Measurements from ENCODE around the gene UCMA.

The UCMA gene

DNA sequence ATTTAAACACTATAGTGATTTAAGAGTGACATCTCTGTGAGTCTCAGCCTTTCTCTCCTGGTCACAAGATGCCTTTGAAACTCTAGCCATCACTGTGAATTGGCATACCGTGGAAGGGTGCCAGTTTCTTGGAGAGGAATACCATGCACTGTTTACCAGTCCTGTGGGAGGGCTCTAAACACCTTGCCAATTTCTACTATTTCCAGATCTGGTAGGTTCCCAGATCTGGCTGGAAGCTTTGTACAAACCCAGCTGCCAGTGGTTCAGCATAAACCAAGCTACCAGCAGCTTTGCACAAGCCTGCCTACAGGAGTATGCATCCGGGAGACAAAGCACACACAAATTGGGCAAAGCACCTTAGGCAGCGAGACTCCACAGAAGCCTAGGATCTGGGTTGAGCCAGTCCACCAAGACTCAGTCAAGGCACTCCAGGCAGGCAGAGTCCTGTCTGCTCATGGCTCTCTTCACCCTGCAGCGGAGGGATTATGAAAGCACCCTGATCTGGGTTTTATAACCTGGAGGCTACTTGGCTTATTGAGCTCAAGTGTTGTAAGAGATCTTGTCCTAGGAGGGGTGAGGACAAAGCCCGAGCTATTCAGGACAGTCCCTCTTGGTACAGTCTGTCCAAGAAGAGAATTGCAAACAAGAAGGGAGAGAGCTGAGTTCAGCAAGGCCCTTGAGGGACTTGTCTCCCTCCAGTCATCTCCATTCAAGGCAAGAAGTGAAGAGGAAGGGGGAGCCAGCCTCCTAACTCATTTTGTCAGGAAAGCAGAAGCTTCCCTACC lies 49.3 kb downstream of the UCMA start:
- no peak for DNase-seq

DNA sequence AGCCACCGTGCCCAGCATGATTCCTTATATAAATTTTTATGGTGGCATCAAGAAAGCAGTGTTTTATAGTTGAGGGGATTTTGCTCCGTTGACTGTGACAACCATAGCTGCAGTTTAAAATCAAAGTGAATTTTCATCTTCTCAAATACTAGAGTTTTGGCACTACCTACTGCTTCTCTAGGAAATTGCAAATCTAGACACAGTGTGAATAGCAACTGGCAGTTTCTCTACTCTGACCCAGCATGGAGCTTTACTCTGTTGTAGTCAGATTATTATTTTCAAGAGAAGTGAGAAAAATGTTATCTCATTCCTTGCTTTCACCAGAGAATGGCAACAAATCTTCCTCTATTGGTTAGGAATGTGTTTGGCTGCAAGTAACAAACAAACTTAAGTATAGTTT lies 49.9 kb downstream of the UCMA start:
- DNase-seq: no peak

DNA sequence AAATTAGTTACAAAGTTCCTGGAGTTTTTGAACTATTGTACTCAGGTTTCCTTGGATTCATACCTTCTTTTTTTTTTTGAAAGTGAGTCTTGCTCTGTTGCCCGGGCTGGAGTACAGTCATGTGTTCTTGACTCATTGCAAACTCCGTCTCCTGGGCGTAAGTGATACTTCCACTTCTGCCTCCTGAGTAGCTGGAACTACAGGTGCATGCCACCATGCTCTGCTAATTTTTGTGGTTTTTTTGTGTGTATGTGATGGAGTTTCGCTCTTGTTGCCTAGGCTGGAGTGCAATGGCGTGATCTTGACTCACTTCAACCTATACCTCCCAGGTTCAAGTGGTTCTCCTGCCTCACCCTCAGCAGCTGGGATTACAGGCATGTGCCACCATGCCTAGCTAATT lies 50.5 kb downstream of the UCMA start:
- no peak for DNase-seq

DNA sequence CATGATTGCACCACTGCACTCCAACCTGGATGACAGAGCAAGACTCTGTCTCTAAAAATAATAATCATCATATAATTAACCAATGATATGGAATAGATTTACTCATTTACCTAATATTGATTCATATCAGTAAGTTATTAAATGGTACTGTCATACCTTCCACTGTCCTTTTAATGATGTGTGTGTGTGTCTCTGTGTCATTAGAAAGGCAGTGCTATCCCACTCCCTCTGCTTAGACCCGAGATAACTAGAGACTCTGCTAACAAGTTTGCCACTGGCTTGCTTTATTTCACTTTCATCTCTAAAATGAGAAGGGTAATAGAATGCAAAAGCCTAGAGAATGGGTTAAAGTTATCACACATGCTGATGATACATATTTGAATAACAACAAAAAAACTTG lies 51.8 kb downstream of the UCMA start:
- no peak for DNase-seq

DNA sequence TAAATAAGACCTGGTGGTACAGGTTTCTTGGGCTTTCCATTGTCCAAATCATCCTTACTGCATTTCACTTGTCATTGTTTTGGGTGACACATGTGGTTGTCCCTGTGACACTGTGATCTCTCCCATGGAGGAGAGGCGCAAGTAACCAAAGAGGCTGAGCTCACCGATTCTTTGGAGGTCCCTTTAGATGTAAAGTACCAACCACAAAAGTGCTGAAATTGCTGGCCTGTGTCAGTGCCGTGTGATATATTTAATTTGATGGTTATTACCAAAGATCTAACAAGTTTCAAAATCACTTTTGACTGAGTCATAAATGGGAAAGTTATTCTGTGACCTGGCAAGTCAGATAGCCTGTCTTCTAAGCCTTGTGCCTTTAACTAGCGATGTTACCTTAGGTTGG lies 53.4 kb downstream of the UCMA start:
- DNase-seq: no peak

DNA sequence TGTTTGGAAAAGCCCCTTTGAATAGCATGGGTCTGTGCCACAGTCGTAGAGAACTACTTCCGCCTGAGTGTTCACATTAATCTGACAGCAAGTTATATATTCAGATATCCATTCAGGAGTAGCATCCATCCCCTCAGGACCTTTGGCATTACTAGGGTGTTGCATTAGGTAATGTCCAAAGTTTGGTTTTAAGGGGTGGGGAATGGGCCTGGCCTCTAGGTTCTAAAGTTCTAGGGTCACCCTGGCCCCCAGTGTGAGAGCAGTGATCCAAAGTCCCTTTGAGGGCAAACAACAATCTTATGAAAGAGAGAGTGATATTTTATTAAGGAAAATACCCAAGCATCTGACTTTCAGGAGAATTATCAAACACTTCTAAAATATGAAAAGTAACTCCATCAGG lies 60.6 kb downstream of the UCMA start:
- DNase-seq: no peak
